ENCODE data around the gene TPK1.

GRCh38 chr7:144731661-144732351, 104.0 kb downstream of the TPK1 start:
- TF ChIP-seq CTCF (IDR thresholded peaks at IDR 0.05) (no peak), SIN3A (IDR thresholded peaks at IDR 0.05; ENCODE audit: borderline replicate concordance, insufficient read depth, low read depth, low read length) (no peak), POLR2AphosphoS5 (IDR thresholded peaks at IDR 0.05; ENCODE audit: low read depth, low read length) (no peak), TCF7L2 (IDR thresholded peaks at IDR 0.05; ENCODE audit: low read depth, low read length) (no peak)
- TF ChIP-seq, protein P1, sequence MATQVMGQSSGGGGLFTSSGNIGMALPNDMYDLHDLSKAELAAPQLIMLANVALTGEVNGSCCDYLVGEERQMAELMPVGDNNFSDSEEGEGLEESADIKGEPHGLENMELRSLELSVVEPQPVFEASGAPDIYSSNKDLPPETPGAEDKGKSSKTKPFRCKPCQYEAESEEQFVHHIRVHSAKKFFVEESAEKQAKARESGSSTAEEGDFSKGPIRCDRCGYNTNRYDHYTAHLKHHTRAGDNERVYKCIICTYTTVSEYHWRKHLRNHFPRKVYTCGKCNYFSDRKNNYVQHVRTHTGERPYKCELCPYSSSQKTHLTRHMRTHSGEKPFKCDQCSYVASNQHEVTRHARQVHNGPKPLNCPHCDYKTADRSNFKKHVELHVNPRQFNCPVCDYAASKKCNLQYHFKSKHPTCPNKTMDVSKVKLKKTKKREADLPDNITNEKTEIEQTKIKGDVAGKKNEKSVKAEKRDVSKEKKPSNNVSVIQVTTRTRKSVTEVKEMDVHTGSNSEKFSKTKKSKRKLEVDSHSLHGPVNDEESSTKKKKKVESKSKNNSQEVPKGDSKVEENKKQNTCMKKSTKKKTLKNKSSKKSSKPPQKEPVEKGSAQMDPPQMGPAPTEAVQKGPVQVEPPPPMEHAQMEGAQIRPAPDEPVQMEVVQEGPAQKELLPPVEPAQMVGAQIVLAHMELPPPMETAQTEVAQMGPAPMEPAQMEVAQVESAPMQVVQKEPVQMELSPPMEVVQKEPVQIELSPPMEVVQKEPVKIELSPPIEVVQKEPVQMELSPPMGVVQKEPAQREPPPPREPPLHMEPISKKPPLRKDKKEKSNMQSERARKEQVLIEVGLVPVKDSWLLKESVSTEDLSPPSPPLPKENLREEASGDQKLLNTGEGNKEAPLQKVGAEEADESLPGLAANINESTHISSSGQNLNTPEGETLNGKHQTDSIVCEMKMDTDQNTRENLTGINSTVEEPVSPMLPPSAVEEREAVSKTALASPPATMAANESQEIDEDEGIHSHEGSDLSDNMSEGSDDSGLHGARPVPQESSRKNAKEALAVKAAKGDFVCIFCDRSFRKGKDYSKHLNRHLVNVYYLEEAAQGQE (IDR thresholded peaks at IDR 0.05; ENCODE audit: insufficient read depth in 1 of 2, low read depth in 2 of 2, low read length in 1 of 2), result no peak

Data from Panc1 (cell line).